ENCODE measurements around the gene SERBP1.

SERBP1 gene

DNA sequence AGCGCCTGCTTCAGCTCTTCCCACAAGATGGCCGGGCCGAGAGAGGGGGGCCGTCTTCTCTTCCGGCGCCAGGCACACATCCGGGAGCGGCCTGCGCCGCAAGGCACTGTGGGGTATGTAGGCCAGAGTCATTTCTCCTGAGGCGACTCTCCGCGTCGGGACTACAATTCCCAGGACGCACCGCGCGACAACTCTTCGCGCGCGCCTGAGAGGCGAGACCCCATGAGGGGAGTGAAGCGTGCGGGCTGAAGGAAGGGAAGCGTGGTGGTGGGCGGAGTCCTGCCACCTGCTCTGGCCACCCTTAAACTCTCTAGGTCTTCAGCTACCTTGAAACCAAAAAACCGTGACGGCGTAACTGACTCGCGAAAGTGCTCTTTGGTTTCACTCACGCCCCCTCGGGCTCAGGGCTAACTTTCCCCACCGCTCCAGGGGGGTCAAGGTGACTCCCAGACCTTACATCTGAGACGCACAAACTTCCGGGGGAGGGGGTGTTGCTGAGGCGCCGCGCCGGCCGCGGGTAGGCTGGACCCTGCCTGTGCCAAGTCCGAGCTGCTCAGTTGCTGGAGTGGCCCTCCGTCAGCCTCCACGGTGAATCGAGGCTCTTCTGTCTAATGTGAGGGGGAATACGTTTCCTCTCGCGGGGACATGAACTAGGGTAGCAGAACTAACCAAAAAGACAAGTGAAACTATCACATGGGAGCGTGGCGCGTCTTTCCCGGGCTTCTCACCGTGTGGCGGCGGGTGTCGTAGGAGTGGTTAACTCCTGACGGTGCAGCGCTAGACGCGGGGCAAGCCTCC, at the start of gene SERBP1:
Gene SERBP1, minus strand, starts transcription at position 45 of the 798 bp plus-strand sequence. CDS start 102 bp downstream, outside the sequence.
- Mint-ChIP-seq H3K9me3 (no peaks in the 10 kb centered on the region), H3K4me1 (ENCODE audit: low read depth) (peaks cover 68% of the 10 kb centered on the region), H3K27me3 (no peaks in the 10 kb centered on the region), H3K4me3 (peak within 1 kb of the TSS; percentile 88), H3K36me3 (ENCODE audit: low read depth) (peaks cover 47% of the 10 kb centered on the region), H3K27ac (peak within 1 kb of the TSS; percentile 95)

DNA sequence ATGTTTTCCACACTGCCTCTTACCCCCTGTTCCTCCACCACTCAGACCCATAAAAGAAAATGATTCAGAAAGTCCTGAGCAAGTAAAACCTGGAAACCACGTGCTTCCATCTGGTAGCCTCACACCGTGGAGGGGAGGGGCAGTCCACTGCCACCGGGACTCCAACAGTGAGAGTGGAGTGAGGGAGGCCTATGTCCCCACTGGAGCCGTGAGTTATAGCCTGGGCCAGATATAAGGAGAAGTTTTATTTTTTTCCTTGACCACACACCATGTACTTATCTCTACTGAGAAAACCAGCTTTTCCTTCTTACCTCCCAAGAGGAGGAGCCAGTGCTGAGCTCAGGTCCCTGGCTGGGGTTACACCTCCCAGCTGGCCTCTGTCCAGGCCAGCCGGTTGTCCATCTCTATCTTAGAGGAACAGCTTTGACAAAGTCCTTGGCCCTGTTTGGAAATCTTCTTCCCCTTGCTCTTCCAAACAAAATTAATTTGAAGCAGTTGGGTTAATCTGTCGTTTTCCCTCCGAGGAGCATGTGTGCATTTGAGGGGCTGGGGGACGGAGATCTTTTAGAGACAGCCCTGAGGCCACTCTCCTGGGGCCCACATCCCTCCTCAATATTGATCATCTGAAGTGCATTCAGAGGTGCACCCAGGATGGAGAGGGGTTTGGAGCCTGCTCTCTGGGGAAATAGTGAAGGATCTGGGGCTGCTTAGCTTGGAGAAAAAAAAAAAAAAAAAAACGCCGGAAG, 49.1 kb upstream of the SERBP1 start:
- Mint-ChIP-seq H3K4me1 (ENCODE audit: low read depth) (peaks cover 10% of the 10 kb centered on the region), H3K27ac (no peak overlapping the region), H3K9me3 (no peaks in the 10 kb centered on the region), H3K4me3 (no peak overlapping the region), H3K27me3 (no peaks in the 10 kb centered on the region), H3K36me3 (ENCODE audit: low read depth) (no peaks in the 10 kb centered on the region)

DNA sequence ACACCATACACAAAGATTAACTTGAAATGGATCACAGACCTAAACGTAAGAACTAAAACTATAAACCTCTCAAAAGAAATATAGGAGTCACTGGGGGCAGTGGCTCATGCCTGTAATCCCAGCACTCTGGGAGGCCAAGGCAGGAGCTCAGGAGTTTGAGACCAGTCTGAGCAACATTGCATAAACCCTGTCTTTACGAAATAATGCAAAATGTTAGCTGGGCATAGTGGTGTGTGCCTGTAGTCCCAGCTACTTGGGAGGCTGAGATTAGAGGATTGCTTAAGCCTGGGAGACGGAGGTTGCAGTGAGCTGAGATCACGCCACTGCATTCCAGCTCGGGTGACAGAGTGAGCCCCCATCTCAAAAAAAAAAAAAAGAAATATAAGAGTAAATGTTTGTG, 46.7 kb upstream of the SERBP1 start:
- Mint-ChIP-seq H3K36me3 (ENCODE audit: low read depth) (no peaks in the 10 kb centered on the region), H3K4me1 (ENCODE audit: low read depth) (peaks cover 10% of the 10 kb centered on the region), H3K27me3 (no peaks in the 10 kb centered on the region), H3K9me3 (no peaks in the 10 kb centered on the region), H3K4me3 (no peak overlapping the region), H3K27ac (no peak overlapping the region)

DNA sequence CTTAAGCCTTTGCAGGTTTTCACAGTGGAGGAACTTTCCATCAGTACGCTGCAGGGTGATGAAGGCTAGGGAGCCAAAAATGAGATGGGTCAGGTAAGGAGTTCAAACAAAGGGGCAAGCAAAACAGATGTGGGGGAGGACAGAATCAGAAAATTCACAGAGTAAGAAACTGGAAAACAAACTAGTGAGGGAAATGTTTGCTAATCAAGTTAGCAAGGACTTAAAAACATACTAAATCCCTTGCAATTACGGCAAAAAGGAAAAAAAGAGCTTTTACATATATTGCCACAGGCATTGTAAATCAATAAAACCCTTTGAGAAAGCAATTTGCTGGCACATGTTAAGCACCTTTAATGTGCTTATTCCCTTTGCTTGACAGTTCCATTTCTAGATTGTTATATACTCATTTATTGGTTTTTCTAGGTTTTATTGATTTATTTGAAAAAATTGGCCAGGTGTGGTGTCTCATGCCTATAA, 45.8 kb upstream of the SERBP1 start:
- Mint-ChIP-seq H3K4me1 (ENCODE audit: low read depth) (peaks cover 10% of the 10 kb centered on the region), H3K27me3 (no peaks in the 10 kb centered on the region), H3K9me3 (no peaks in the 10 kb centered on the region), H3K4me3 (no peak overlapping the region), H3K27ac (no peak overlapping the region), H3K36me3 (ENCODE audit: low read depth) (no peaks in the 10 kb centered on the region)

DNA sequence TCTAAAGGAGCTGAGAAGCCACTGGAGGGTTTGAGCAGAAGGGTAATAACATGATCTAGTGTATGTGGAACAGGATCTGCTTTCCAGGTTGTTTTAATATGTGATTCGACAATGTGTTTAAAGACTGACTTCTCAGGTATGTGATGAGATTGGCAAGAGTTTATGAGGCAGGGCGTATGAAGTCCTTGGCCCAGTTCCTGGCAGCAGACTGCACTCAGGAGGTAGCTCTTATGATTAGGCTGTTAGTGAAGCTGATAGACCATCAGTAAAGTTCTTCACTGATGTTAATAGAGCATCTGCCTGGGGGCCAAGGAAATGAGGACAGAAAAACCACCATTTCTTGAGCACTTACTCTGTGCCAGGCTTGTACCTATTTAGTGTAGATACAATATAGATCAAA, 41.9 kb upstream of the SERBP1 start:
- Mint-ChIP-seq H3K4me1 (ENCODE audit: low read depth) (no peaks in the 10 kb centered on the region), H3K4me3 (no peak overlapping the region), H3K36me3 (ENCODE audit: low read depth) (no peaks in the 10 kb centered on the region), H3K9me3 (no peaks in the 10 kb centered on the region), H3K27me3 (no peaks in the 10 kb centered on the region), H3K27ac (no peak overlapping the region)

DNA sequence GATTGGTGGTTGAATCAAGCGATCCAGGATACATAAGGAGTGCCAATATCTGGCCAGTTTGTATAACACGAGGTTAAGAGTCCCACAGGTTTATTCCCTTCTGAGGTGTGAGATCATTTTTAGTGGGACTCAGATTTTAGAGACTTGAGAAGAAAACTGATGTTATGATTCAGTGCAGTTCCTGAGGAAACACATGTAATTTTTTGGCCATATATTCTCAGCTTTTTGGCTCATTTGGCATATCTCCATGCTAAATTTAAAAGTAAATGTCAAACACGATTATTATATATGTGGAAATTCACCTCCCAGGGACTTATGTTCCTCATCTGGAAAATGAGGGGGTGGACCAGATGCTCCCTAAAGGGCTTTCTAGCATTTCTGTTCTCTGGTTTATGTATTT, 39.2 kb upstream of the SERBP1 start:
- H3K4me3 Mint-ChIP-seq, result no peak overlapping the region
- peaks cover 6% of the 10 kb centered on the region for H3K27me3 Mint-ChIP-seq
- no peaks in the 10 kb centered on the region for H3K9me3 Mint-ChIP-seq
- no peak overlapping the region for H3K27ac Mint-ChIP-seq
- no peaks in the 10 kb centered on the region for H3K4me1 Mint-ChIP-seq (ENCODE audit: low read depth)
- H3K36me3 Mint-ChIP-seq (ENCODE audit: low read depth), result no peaks in the 10 kb centered on the region

DNA sequence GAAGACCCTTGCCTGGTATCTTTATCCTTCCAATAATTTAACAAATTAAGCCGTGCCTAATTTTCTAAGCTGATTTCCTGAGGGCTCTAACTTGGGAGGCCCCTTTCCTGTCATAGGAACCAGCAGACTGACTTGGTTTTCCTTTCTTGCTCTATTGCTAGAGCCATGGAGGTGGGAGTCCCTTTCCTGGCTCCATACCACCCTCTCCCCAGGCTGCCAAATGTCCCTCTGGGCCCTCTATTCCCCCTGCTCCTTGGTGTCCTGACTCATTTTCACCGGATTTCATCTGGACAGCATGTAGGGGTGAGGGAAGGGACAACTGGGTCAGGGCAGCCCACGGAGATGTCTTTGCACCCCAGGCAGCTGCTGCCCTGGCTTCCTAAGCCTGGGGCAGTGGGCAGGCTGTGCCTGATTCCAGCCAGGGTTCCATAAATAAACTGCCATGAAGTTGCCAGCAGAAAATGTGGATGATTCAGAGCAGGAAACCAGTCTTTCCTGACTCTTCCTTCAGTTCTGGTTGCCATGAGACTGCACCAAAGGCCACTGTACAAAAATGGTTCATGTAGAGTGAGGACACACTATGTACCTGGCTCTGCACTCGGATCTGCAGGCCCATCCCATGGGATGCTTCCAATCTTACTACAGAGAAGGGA, 38.0 kb upstream of the SERBP1 start:
- no peak overlapping the region for H3K27ac Mint-ChIP-seq
- H3K9me3 Mint-ChIP-seq, result no peaks in the 10 kb centered on the region
- no peaks in the 10 kb centered on the region for H3K4me1 Mint-ChIP-seq (ENCODE audit: low read depth)
- H3K4me3 Mint-ChIP-seq, result no peak overlapping the region
- H3K36me3 Mint-ChIP-seq (ENCODE audit: low read depth), result no peaks in the 10 kb centered on the region
- peaks cover 6% of the 10 kb centered on the region for H3K27me3 Mint-ChIP-seq

DNA sequence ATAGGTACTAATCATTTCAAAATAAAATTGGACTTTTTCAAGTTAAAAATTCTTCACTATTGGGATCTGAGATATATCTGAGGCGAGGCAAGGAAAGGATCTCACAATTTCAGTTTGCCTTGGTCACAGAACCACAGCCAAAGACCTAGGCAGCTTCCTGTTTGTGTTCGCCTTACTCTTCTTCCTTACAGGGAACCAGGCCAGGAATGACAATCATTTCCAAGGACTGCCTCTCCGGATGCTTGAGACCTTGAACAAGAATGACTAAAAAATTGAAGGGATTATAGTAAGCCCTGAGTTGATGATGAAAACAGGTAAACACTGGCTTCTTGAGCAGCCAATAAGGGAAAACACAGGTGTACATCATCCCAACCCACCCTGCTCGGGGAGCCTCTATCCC, 35.2 kb upstream of the SERBP1 start:
- no peaks in the 10 kb centered on the region for H3K9me3 Mint-ChIP-seq
- H3K4me3 Mint-ChIP-seq, result no peak overlapping the region
- no peaks in the 10 kb centered on the region for H3K36me3 Mint-ChIP-seq (ENCODE audit: low read depth)
- H3K27ac Mint-ChIP-seq, result no peak overlapping the region
- H3K27me3 Mint-ChIP-seq, result peaks cover 6% of the 10 kb centered on the region
- H3K4me1 Mint-ChIP-seq (ENCODE audit: low read depth), result no peaks in the 10 kb centered on the region

DNA sequence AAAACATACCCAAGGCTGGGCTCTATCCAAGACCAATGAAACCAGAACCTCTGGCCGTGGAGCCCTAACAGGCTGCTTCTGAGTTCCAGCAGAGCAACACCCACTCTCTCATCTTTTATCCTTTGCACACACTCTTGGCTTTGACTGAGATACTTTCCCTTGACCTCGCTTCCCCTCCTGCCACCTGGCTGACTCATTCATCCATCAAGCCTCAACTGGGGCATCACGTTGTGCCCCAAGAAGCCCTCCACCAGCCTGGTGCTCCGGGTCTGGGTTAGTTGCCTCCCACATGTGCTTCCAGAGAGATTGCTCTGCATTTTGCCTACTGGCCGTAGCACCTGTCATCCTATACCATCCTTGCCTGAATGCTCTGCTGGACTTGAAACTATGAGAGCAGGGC, 34.5 kb upstream of the SERBP1 start:
- peaks cover 6% of the 10 kb centered on the region for H3K27me3 Mint-ChIP-seq
- peaks cover 3% of the 10 kb centered on the region for H3K4me1 Mint-ChIP-seq (ENCODE audit: low read depth)
- H3K4me3 Mint-ChIP-seq, result no peak overlapping the region
- no peaks in the 10 kb centered on the region for H3K9me3 Mint-ChIP-seq
- no peaks in the 10 kb centered on the region for H3K36me3 Mint-ChIP-seq (ENCODE audit: low read depth)
- H3K27ac Mint-ChIP-seq, result no peak overlapping the region

DNA sequence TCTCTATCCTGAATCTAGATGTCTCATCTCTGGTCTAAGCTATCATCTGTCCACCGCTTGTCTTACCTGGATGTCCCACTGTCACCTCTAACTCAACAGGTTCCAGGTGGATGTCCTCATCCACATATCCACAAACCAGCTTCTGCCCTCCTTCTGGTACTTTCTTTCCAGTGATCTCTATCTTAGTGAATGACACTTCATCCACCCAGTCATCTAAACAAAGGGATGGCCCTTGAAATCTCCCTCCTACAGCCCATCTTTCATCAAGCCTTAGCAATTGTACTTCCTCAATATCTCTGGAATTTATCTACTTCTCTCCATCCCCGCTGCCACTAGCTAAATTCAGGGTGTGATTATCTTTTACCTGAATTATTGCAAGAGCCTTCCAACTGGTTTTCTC, 33.9 kb upstream of the SERBP1 start:
- H3K9me3 Mint-ChIP-seq, result no peaks in the 10 kb centered on the region
- H3K4me1 Mint-ChIP-seq (ENCODE audit: low read depth), result peaks cover 9% of the 10 kb centered on the region
- no peaks in the 10 kb centered on the region for H3K36me3 Mint-ChIP-seq (ENCODE audit: low read depth)
- H3K27me3 Mint-ChIP-seq, result peaks cover 6% of the 10 kb centered on the region
- no peak overlapping the region for H3K27ac Mint-ChIP-seq
- H3K4me3 Mint-ChIP-seq, result no peak overlapping the region

DNA sequence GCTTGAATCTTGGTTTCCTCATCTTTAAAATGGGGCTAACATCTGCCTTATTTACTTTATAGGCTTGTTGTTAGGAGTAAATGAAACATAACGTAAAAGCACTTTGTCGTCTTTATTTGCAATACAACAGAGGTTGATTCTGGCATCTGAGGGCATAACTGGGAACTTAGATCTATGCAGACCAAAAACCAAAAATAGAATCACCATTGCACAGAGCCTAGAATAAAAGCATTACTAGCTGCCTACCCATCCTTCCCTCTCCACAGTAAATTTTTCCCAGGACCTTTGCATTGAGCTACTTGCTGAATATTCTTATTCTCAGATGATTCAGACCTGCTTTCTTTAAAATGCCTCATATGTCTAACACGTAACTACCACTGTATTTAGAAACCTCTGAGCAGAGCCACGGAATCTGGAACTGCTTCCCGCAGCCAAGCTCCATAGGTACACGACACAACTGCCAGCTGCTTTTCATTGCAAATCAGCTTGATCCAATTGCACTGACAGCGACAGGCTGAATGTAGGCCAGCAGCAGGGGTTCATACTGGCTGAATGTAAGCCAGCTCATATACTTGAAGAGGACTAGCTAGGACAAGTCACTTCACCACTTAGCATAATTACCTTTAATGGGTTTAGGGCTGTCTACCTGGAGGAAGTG, 33.2 kb upstream of the SERBP1 start:
- H3K27me3 Mint-ChIP-seq, result peaks cover 6% of the 10 kb centered on the region
- H3K36me3 Mint-ChIP-seq (ENCODE audit: low read depth), result no peaks in the 10 kb centered on the region
- peaks cover 14% of the 10 kb centered on the region for H3K4me1 Mint-ChIP-seq (ENCODE audit: low read depth)
- no peak overlapping the region for H3K4me3 Mint-ChIP-seq
- H3K9me3 Mint-ChIP-seq, result no peaks in the 10 kb centered on the region
- no peak overlapping the region for H3K27ac Mint-ChIP-seq

DNA sequence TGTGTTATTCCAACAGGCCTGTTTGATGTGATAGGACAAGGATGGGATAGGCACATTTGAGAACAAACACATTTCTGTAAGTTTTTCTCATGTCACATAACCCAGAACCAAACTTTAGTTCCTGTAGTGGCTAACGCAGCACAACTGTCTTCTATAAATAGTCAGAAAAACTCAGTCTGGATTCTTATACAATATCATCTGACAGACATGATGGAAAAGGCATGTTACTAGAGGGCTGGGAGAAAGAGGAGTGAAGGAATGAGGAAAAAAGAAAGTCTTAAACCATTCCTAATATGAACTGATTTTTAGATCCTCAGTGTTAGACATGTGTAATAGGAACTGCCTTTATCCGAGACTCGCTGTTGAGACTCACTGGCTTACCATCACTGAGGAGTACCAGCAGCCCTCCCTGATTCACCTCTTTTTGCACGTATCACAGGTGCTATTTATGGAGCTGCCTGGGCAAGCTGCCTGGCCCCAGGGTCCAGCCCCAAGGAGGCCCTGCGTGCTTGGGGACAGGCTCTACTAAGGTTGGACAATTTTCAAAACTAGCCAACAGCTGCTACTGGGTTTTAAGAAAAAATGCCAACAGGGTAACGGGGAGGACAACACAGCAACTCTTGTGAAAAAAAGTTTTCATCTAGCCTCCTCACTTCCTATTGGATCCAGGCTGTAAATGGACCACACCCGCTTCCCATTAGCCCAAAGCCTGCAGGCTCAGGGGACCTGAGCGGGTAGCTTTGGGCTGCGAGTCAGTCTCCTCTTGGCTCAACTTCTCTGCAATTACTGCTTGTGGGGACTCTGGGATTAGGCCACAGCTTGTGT, 30.7 kb upstream of the SERBP1 start:
- no peaks in the 10 kb centered on the region for H3K9me3 Mint-ChIP-seq
- H3K27me3 Mint-ChIP-seq, result peaks cover 6% of the 10 kb centered on the region
- H3K4me3 Mint-ChIP-seq, result no peak overlapping the region
- H3K36me3 Mint-ChIP-seq (ENCODE audit: low read depth), result no peaks in the 10 kb centered on the region
- no peak overlapping the region for H3K27ac Mint-ChIP-seq
- H3K4me1 Mint-ChIP-seq (ENCODE audit: low read depth), result peaks cover 14% of the 10 kb centered on the region

DNA sequence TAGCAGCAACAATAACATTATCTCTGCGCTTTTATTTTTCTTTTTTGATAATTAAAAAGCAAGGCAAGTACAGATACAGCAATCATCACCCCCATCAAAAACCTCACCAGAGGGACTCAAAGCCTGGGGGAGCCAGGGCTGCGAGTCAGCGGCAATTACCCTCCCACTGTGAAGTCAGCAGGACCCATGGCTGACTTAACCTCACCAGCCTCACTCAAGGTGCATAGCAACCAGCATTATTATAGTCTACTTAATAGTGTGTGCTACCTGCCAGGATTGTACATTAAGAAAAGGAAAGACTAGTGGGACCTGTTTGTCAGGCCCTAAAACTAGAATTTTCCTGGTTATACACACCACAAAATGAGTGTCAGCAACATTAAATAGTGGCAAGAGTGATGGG, 28.9 kb upstream of the SERBP1 start:
- Mint-ChIP-seq H3K27me3 (no peaks in the 10 kb centered on the region), H3K36me3 (ENCODE audit: low read depth) (no peaks in the 10 kb centered on the region), H3K9me3 (no peaks in the 10 kb centered on the region), H3K4me1 (ENCODE audit: low read depth) (peaks cover 14% of the 10 kb centered on the region), H3K27ac (no peak overlapping the region), H3K4me3 (no peak overlapping the region)

DNA sequence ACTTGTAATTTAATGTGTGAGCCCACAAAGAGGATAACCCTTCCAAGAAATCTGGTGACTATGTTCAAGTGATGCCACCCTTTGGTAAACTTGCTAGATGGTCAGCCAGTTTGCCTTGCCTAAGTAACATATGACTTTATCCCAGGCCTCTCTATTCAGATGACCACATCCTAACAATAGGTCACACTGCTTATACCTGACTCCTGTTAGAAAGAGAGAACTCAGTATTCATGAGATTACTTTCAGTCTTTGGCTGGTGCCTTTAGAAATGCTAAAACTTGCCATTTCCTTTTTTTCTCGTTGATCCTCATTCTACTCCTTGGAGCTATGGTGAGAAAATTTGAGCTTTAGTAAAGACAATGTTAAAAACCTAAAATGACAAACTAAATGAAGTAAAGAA, 28.5 kb upstream of the SERBP1 start:
- no peak overlapping the region for H3K4me3 Mint-ChIP-seq
- H3K36me3 Mint-ChIP-seq (ENCODE audit: low read depth), result no peaks in the 10 kb centered on the region
- no peak overlapping the region for H3K27ac Mint-ChIP-seq
- peaks cover 14% of the 10 kb centered on the region for H3K4me1 Mint-ChIP-seq (ENCODE audit: low read depth)
- no peaks in the 10 kb centered on the region for H3K9me3 Mint-ChIP-seq
- H3K27me3 Mint-ChIP-seq, result no peaks in the 10 kb centered on the region

All from stimulated activated naive CD8-positive, alpha-beta T cell treated with anti-CD3 and anti-CD28 coated beads, Interleukin-15, Interleukin-2, amounts not matched to agents 100 ng/mL and 50 ng/mL, for 24 hours (primary cell).